NCI-H524 (cell line): Measurements from ENCODE around the gene IVL.

Experiments
- DNase-seq, 2 experiments: peaks; one replicate each; lab custom pipeline; 2025; lab: John Stamatoyannopoulos, UW

Gene IVL

DNA sequence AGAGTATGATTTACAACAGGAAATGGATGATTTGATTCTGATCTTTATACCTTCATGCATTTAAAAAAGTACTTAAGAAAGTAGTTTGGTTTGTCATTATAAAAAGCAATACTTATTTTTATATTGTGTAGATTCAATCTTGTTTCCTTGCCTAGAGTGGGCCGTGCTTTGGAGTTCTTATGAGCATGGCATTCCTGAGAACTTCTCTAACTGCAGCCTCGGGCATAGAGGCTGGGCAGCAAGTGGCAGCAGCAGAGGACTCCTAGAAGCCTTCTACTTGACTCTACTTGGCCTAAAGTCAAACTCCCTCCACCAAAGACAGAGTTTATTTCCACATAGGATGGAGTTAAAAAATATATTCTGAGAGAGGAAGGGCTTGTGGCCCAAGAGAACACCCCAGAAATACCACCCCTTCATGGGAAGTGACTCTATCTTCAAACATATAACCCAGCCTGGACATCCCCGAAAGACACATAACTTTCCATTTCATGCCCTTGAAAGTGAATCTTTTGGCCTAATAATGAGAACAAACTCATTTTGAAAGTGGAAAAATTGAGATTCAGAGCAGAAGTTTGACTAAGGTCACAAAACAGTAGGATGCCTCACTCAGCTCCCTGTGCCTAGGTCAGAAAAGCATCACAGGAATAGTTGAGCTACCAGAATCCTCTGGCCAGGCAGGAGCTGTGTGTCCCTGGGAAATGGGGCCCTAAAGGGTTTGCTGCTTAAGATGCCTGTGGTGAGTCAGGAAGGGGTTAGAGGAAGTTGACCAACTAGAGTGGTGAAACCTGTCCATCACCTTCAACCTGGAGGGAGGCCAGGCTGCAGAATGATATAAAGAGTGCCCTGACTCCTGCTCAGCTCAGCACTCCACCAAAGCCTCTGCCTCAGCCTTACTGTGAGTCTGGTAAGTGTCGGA is at the start of gene IVL:
TSS of gene IVL (plus strand) at position 861 of the 916 bp plus-strand sequence. CDS start 1,252 bp downstream, outside the sequence.
- DNase-seq, result no peak

DNA sequence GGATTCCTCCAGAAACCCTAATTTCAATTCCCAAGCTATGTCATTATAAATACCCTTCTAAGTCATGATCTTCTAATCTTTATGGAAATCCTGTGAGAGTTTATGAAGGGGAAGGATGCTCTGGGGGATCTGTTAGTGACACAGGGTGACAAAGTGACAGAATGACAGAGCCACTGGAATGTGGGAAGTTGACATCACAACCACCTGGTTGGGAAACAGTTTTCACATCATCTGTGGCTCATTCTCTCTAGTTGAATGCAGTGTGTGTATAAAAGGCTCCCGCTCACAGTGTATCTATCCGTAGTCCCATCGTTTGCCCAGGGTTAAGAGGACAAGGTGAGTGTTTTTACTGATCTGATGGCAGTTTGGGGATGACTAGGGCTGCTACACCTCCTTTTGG is 48.6 kb upstream of the IVL start, which contains the start of gene LCE7A:
TSS of gene LCE7A (plus strand) at position 301 of the 400 bp plus-strand sequence. CDS start 702 bp downstream, outside the sequence.
- no peak for DNase-seq

GRCh38 chr1:152860129-152860528 is 48.2 kb upstream of the IVL start:
- DNase-seq, result no peak

GRCh38 chr1:152861374-152861773 is 47.0 kb upstream of the IVL start:
- no peak for DNase-seq

DNA sequence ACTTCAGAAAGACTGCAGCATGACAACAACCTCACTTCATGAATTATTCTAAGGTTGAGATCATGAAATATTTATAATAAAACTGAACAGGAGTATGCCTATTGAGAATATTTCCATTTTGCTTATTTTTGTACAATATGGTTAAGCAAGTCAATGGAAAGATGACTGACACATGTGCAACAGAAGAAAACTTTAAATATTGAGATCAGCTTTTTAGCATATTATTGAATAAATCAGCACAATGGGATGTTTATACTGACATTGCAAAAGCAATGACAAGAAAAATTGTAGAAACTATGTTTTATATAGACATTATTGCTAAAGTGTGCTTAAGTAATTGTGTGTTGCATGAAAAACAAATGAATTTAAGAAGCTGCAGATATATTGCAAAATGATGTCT is 43.9 kb upstream of the IVL start:
- DNase-seq, result no peak

DNA sequence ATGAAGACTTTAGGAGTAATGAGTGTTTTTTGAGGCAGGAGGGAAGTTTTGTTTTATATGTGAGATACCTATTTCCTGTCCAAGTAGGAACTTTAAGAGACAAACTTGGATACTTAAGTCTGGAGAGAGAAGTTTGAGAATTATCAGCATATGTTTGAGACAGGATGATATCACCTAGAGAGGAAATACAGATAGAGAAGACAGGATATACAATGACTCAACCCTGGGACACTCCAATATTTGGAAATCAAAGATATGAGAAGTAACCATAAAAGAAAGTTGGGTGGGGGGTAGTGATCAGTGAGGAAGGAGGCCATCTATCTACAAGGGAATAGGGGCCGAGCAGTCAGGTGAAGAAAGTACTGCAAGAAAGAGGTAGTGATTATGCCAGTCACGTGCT is 42.0 kb upstream of the IVL start:
- DNase-seq, result no peak

DNA sequence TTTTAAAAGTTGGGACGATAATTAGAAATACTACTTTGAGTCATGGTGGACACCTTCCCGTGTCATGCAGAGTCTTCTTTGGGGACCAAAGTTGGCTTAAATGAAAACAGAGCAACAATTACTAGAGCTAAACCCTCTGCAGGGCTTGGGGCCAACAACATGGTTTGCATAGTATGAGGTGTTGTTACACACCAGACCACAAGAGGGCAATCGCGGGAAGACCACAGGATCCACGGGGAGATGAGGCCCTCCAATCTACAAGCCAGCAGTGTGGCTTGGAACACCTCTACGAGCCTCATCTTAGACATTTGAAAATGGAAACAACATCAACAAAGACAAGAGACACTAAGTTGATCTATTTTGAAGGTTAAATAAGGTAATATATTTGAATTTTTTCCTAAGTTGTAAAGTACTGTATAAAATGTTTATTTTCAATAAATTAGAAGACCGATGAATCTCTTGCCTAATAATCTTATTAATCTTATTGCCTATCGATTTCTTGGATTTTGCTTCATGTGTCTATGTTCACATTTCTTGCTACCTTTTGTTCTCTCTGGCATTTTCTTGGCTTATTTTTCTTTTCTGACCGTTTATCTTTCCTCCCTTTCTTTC is 38.4 kb upstream of the IVL start:
- peak; percentile 35 to 61 for DNase-seq

DNA sequence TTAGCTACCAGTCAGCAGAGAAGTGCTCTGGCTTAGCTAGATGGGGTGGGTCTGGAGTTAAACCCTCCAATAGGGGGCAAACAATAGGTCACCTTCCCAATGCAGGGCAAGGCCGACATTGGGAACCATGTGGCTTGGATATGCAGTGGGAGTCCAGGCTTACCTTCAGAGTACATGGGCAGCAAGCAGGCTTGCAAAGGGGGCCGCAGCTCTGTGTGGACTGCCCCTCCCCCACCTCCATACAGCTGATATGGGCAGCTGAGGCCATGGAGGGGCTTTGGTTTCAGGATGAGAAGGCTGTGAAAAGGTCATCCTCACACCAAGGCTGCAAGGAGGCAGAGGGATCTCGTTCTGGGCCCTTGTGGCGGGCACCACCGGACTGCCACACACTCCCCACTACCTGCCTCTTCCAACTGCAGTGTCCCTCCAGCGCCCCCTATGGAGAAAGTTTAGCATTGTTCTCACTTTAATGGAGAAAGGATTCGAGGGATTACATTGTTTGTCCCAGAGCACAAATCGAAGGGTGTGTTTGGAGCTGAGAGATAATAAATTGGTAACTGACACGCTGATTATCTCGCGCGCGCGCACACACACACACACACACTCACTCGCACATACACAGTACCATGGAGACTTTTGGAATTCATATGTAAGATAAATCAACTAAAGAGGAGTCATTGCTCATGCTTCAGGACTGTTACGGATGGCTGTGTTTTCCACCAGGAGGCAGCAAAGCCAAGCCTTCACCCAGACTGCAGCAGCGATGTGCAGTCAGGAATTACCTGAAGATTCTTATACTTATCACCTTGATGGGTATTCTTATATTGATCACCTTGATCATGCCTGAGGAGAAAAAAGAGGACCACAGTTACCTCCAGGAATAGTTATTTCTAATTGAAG is 37.3 kb upstream of the IVL start:
- DNase-seq, result peak in 1 of 2 experiments; percentile 3

- DNase-seq, result no peak
Observed at GRCh38 chr1:152871731-152872126, 36.6 kb upstream of the IVL start.

DNA sequence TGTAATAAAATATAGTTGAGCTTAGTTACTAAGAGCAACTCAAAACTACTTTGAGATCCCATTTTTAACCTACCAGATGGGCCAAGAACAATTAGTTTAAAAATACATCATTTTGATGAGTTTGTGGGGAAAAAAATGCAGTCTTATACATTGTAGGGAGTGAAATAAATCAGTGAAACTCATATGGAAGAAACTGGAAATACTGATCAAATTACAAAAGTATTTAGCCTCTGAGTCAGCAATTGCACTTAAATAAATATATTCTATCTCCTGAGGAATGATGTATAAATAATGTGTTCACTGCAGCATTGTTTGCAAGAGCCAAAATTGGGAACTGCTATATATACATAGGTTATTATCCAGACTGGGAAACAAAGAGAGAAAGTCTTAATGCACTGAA is 34.9 kb upstream of the IVL start:
- no peak for DNase-seq

GRCh38 chr1:152876827-152877226 is 31.5 kb upstream of the IVL start:
- DNase-seq, result no peak

GRCh38 chr1:152878042-152878441 is 30.3 kb upstream of the IVL start, which contains the start of gene SMCP:
TSS of gene SMCP (plus strand) at chr1:152878322. CDS start at chr1:152884423, 6,101 bp downstream.
- no peak for DNase-seq

DNA sequence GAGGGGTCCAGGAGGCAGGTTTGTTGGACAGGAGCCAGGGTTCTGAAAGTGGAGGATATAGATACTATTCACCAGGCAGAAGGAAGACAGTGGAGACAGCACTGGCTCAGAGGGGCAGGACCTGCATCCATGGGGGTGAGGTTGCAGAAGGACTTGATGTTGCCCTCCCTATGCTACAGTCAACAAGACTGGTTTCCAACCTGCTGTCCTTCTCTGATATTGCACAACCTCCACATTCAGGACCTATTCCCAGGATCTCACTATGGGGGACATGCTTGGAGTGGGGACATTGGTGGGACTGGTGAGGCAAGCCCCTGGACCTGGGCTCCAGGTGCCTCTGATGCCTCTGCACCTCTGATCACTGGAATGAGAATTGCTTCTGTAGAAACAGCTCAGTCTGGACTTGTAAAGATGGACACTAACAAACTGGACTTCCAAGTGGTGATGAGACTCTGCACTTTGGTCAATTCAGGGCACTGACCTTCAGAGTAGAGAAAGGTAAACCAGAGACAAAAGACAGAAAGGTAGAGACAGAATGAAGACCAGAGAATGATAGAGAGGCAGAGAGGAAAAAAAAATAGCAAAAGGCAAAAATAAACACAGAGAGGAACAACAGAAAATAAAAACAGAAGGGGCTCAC is 28.7 kb upstream of the IVL start:
- no peak for DNase-seq

DNA sequence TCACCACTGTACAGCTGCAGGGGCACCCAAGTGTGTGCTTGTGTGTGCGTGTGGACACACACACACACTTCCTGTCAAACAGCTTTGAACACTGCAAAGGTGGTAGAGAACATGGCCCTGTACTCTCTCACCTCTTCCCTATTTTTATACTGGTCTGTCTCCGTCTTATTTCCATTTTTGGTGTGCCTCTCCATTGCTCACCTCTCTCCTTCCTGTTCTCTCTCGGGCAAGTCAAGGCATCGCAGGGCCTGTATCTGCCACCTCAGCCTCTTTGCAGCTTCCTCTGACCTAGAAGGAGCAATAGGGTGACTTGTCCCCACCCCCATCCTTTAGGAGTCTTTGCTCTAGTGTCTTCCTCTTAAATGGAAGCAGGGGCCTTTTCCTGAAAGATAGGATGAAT is 28.0 kb upstream of the IVL start:
- DNase-seq, result no peak

- DNase-seq, result no peak
Observed at GRCh38 chr1:152880907-152881306, 27.4 kb upstream of the IVL start.

GRCh38 chr1:152884085-152884484 is 24.3 kb upstream of the IVL start:
- DNase-seq, result no peak

DNA sequence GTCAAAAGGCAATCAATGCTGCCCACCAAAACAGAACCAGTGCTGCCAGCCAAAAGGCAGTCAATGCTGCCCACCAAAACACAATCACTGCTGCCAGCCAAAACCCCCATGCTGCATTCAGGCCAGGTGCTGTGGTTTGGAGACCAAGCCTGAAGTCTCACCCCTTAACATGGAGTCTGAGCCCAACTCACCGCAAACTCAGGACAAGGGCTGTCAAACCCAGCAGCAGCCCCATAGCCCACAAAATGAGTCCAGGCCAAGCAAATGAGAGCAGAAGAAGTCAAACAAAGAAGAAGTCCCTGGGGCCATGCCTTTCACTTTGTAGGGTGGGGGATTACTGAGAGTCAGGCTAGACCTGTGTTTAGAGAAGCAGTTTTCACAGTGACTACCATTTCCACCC is 23.8 kb upstream of the IVL start:
- DNase-seq, result no peak

GRCh38 chr1:152884966-152885624 is 23.3 kb upstream of the IVL start:
- no peak for DNase-seq

- no peak for DNase-seq
Observed at GRCh38 chr1:152886085-152886484, 22.3 kb upstream of the IVL start.

DNA sequence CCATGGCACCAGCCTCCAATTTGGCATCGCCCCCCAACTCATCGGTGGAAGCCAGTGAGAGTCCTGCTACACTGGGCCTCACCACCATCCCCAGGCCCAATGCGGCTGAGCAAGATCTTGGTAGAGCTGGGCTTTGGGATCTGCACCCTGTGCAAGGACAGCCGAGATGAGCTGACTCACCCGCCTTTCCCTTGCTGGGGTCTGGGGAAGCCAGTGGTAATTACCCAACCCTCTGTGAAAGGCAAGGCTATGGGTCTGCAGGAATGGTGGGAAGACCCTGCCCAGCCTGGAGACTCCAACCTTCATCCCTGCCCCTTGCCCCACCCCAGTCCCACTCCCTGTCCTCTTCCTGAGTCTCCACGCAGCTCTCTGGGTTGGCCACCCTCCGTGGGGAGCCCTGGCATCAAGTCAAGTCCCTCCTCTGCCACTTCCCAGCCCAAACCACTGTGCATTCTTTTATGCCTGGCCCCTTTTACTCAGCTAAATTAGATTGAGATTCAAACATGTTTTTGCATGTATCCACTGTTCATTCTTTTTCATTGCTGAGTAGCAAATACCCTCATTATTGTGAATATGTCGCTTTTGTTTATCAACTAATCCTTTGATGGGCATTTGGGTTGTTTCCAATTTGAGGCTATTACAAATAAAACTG is 21.5 kb upstream of the IVL start:
- DNase-seq, result no peak

GRCh38 chr1:152888126-152888525 is 20.2 kb upstream of the IVL start:
- DNase-seq, result no peak
